HG03342 (cell line): ENCODE results near the gene HS3ST3B1.
A peak's percentile ranks its signal among the peaks of the same experiment; 100 is the strongest.

ENCODE experiments used
- ATAC-seq: cut with Tn5 transposase; IDR thresholded peaks from one replicate; pipeline ENCODE4 v1.9.1; 2021; ENCODE audit warnings: mild to moderate bottlenecking, moderate library complexity; ENCODE audit not compliant: unreplicated experiment

The HS3ST3B1 gene

DNA sequence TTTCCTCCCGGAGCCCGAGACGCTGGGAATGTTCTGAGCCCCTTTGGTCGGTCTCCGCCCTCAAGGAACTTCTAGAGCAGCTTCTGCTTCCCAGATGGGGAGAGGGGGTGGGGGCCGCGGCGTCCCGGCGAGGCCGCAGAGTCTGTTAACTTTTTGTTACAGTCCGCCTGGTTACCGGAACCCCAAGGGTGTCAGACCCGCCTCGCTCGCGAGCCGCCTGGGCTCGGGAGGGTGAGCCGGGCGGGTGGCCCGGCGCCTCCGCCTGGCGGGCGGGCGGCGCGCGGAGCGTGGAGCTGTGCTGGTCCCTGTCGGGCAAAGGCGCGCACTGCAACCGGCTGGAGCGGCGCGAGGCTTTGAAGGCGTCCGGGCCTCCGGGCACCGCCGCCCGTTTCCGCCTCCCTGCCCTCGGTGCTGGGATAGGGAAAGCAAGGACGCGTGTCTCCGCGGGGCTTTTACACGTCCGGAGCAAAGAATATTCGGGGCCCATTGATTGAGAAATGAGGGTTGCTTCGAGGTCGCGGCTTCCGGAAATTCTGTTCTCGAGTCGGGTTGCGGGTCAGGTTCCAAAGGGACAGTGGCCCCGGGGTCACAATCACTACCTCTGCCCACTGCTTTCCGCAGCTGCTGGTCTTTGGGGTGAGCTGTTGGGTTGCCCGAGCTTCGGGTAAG, 1.7 kb downstream of the HS3ST3B1 start:
- ATAC-seq, result peak; percentile 61

DNA sequence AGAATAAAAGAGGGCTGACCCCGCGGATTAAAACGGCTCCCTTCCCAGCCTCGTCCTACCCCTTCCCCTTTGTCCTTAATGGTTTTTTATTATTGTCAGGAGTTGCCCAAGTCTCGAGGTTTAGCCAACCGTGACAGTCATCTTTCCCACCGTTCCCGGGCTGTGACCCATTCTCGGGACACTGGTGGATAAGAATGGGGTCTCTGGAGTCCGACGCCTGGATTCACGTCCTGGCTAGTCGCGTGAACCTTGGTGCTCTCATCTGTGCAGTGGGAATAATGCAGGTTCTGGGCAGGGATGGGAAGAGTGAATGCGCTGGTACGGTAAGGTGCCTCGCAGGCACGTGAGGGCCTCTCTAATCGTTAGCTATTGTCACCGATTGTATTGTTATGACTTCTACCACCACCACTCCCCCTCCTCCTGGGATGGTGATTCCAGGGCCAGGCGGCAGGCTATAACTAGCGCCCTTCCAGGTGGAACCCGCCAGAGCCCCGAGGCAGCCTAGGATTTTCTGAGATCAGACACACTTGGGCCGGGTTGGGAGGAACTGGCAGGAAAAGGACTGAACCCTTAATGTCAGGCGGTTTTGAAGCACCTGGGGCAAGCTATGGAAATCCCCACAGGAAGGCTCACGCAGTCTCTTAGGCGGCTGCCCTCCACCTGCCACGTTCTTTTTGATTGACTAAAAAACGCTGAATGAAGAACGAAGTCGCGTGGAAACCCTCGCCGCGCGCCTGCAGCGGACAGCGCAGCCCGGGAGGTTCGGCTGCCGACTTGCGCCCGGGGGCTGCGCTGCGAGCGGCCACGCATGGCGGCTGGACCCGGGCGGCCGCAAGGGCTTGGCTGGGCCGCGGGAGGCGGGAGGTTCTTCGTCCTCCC, 2.7 kb downstream of the HS3ST3B1 start:
- ATAC-seq, result no peak

DNA sequence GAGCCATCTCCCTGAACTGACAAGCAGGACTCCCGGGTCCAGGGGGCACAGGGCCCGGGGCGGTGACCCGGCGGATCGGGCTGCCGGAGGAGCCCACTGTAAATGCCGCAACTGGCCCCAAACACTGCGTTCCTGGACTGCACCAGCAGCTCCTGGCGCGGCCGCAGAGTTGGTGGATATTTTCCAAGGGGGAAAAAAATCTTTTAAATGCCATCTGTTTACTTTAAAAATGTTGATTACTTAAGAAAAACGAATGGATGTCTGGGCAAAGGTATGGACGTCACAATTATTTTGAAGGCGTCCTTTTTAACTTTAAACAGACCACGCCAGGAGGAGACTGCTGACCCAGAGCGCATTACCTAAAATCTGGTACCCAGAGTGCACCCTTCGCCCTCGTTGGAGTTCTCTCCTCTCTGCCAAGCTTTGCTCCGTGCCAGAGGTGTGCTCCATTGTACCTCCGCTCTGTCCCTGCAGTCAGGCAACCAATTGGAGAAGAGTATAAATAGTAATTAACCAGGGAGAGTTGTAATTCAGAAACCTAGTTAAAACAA, 3.4 kb downstream of the HS3ST3B1 start:
- no peak for ATAC-seq

DNA sequence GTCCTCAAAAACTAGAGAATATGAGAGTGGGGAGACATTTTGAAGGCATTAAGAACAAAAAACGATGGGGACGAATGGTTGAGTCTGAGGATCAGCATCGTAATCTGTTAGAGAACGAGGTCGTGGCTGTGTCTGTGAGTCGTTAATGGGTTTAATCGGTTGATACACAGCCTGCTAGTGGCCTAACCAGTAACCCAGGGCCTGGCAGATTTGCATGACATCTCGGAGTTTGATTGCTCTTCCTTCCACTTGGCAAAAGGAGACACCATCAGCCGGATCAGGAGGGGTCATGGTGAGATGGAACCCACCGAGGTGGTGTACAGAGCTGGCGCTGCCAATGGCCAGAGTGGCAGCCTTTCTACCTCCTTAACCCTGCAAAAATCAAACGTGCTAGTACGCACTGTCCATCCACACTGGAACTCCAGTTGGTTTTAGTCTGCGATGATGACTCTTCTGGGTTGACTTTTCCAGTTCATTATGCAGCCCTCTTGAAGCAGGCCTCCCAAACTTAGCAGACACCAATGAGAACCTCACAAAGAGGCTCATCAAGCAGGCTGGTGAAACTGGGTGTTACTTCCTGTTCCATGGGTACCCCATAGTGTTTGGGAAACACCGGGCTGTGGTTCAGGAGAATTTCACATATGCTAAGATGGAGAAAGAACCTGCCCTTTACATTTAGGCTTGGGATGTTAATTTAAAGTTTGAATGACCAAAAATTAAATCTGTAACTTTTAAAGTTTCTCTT, 4.1 kb downstream of the HS3ST3B1 start:
- no peak for ATAC-seq

DNA sequence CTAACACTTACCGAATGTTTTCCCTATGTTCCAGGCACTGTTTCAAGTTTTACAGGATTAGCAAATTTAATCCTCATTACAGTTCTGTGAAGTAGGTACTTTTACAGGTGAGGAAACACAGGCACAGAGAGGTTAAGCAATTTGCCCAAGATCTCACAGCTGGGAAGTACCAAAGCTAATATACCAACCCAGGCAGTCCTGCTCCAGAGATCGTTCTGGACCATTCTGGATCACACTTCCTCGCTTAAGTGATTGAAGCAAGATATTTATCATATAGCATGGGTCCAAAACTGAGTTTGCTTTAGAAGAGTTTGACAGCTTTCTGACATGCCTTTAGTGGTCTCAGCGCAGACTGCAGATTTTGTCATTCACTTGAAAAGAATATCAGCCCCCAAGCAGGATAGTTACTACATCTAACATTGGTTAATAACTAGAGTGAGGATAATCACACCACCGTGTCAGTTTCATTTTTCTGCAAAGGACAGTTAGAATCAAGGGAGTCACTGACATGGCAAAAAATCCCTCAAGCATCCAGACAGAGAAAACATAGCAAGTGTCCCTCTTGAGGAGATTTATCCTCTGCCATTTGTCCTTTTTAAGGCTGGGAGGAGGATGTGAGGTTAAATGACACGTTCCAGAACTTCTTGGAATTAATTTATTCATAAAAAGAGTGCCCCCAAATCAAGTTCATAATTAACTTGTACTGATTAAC, 5.1 kb downstream of the HS3ST3B1 start:
- no peak for ATAC-seq

DNA sequence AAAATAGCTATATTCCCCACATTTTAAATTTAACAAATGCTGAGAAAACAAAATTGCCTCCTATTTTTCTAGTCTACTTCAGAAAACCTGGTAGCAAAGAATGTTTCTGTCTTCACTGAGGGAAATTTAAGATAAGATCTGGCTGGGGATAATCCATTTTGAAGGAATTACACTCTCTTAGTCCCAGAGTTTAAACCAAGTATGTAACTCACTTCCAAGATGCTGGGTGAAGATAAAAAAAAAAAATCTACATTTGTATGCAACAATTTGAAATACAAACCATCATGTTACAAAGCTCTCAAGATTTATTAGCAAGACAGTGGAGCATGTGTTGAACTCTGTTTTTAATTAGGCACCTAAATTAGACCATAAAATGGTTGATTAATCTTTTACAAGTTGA, 5.7 kb downstream of the HS3ST3B1 start:
- no peak for ATAC-seq

DNA sequence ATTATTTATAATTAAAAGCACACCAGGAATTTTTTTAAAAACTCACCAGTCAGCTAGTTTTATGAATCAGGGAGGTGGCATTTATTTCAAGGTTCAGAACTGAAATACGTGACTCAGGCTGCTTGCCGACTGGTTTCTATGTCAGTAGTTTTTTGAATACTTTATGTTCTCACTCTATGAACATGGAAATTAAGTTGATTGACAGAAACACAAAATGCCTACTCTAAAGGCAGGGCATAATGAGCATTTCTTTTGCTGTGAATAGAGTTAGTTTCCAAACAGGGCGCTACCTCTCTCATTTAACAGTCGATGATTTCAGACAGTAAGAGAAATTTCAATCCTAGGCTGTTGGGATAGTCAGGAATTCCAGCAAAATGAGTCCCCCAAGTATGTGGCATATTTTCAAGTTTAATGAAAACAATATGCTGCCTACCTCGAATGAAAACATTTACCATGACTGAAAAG, 6.7 kb downstream of the HS3ST3B1 start:
- ATAC-seq, result no peak

DNA sequence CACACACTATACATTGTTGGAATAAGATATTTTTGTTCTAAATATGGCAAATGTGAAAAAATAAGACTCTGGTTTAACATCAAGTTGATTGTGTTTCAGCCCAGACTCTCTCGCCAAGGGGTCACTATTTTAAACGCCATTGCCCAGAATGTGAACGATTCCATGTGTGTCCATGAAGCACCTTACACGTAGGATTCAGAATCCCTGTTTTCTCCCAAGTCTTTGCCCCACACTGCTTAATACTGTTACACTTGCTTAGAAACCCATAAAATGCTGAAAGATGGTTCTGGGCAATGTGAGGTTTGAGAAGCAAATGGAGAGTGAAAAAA, 7.7 kb downstream of the HS3ST3B1 start:
- no peak for ATAC-seq

DNA sequence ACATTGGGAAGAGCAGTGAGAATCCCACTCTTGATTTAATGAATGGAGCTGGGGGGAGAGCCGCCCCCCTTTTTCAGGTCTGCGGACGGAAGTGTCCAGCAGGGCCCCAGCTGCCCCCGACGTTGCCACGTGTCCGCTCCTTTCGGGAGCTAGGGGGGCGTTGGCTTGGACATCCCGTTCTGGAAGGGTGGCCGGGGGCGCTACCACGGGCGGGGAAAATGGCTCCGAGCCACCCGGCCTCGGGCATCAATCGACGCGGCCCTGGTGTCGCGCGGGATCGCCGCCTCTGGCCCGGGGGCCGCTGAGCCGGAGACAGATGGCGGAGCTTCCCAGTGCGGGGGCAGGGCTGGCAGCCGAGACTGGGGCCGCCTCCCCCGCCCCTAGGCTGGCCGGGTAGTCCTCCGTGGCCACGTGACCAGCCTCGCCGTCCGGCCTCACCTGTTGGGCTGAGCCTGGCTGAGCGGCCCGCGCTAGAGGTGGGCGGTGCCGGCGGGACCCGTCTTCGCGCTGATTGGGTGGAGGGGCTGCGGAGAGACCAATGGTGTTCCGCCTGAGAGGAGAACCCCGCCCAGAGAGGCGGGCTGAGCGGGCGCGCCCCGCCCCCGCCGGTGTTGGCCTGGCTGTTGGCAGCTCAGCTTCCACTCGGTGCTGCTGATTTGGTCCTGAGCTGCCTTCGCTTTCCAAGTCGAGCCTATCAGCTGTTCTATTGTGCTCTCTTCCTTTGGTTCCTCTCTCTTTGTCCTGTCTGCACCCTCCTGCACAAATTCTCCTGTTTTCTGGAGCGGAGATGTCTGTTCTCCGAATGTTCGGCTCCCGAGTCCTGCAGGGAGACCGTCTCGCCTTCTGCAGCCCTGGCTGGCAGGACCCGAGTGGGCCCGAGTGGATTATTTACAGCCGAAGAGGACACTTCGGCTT, 8.3 kb downstream of the HS3ST3B1 start:
- no peak for ATAC-seq

DNA sequence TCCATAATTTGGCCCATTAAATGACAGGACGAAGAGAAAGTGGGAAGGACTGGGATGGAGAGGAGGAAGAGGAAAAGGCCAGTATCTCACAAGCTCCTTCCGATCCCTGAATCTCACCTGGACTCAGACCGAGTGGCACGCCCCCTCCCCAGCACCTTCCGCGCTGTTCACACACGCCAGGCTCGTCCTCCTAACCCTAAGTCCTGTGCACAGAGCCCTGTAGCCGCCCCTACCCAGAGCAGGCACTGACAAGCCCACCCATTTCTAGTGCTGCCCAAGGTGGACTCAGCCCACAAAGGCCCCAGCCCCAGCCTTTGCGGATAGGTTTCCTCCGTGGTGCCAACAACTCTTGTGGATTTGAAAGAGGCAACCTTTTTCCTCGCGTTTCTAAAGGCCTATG, 9.2 kb downstream of the HS3ST3B1 start:
- ATAC-seq, result no peak

DNA sequence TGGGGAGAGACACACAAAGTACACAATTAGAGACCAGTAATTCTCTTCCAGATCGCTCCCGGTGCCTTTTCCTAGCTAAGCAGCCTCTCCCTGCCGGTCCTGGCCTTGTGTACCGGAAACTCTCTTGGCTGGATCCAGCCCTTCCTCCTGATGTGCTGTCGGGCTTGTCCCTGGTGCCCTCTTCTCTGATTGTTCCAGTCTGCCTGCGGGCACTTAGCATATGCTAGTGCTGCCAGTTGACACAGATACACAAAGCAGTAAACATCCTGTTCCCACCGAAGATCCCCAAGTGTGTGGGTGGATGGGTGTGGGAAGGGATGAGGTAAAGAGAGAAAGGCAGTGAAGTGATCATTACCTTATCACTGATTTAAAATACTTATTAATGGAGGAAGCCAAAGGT, 9.7 kb downstream of the HS3ST3B1 start:
- ATAC-seq, result no peak

DNA sequence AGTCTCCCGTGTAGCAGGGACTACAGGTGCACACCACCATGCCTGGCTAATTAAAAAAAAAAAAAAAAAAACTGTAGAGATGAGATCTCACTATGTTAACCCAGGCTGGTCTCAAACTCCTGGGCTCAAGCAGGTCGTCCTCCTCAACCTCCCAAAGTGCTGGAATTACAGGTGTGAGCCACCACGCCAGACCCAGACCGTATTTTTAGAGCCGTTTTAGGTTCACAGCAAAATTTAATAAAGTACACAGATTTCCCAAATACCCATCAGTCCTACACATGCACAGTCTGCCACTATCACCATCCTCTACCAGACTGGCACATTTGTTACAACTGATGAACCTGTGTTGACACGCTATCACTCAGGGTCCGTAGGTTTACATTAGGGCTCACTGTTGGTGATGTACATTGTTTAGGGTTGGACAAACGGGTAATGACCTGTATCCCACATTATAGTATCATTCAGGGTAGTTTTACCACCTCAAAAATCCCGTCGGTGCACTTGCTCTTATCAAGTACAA, 10.4 kb downstream of the HS3ST3B1 start:
- ATAC-seq, result no peak

DNA sequence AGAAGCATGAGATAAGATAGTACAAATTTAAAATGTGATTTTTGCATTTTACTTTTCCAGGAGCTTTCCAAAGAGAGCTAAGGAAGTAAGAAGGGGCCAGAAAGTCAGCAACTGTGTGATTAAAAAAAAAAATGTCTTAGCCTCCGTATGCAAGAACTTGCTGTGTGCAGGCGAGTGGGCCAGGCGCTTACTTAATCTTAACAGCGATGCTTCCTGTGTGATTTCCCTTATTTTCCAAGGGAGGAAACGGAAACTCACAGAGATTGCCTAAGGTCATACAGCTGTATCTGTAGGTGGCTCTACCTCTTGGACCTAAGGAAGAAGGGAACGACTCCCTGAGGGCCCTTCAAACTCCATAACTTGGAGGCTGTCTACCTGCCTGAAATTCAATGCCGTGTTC, 11.1 kb downstream of the HS3ST3B1 start:
- ATAC-seq, result no peak

DNA sequence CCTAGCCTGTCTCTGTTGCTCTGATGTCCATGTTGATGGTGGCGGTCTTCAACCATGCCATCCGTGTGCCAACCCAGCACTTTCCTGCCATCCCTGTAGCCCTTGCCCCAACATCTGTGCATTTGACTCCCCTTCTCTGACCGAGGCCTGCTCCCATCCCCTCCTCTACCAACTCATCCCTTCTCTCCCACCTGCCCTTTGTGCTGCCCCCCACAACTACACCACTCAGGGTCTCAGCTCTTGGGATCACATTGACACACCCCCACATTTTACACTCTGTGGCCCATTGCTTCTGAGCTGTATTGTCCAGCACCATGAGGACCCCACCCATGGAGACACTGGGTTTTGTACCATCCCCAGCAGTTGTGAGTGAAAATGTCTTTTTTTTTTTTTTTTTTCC, 11.6 kb downstream of the HS3ST3B1 start:
- no peak for ATAC-seq

DNA sequence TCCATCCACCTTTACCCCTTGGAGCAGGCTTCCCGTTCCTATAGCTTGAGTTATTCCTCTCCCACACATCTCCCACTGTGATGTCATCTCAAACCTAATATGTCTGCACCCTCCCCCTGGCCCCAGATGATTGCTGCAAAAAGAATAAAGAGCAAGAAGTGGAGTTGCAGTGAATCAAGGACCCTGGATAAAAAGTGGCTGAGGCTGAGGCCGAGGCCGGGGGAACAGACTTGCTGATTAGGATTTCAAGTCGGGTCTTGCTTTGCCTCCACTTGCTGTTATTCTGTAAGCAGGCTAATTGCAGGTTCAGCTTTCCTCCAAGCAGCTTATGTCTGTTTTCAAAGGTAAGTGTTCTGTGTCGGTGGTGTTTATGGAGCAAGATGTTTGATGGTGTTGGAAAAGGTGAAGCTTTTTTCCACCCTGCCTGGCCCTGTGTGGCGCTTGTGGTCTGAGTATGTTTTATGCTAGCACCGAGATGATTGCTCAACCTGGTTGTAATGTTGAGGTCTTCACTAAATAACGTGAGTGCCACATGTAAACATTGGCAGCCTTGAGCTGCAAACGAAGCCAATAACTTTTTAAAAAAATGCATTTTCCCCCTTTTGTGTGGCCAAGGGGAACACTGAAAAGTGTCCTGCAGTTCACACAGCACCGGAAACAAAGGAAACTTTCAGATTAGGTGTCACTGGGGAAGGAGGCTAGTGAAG, 15.4 kb downstream of the HS3ST3B1 start:
- ATAC-seq, result no peak

DNA sequence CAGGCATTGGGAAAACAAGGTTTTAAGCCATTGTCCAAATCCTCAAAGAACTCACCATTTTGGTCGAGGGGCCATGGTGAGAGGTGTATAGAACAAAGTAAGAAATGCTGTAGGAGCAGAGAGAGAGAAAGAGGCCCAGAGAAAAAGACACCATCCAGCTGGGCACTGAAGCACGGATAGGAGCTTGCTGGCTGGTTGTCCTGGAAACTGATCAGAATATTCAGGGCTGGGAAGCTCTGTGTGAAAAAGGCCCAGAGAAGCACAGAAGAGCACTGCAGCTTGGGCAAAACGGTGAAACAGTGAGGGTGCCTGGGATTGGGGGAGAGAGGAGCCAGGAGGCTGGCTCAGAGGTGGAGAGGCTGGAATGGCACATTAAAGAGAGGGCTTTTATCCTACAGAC, 16.5 kb downstream of the HS3ST3B1 start:
- ATAC-seq, result no peak

DNA sequence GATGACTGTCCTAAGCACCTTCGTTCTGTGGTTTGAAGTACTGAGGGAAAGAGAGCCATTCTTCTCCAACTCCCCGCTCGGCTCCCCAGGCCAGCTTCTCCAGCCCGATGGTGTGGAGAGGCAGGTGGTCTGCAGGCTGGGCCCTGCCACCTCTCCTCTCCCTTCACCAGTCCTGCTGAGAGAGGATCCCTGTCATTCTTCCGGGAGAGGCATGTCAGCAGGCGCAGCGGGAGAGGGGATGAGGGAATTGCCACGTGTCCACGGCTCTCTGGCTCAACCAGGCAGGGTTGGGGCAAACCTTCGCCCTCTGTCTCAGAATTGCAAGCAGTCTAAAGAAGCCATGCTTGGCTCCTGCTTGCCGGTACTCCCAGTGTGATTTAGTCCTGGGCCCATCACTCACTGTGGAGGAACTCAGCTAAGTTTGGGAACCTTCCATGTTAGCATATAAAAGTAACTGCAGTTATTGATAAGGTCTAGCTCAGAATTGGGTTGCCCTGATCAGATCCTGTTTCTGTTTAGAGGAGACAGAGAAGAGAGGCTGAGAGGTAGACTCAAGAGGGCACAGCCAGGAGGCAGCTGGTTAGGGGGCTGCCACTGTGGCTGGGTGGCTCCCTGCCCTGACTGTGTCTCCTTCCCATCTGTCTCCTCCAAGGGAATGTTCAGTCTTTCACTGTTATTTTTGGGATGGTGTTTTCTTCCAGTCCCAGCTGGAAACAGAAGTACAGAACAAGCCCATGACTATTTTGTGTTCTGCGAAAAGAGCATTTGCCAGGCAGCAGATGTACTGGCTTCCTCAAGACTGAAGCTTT, 17.4 kb downstream of the HS3ST3B1 start:
- ATAC-seq, result no peak

DNA sequence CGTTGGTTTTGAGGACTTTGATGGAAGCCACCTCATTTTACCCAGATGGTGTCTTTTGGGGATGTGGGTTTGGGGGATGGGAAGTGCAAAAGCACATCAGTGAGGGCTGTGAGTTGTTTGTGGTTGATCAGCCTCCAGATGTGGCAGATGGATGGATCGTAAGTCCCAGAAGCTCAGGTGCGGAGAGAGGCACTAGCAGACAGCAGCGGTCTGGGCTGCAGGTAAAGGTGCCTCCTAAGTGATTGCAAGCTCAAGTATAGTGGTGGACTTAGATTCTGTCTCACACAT, 18.0 kb downstream of the HS3ST3B1 start:
- no peak for ATAC-seq
